HepG2 (cell line): Measurements from ENCODE around the gene GLE1. TPM values are rescaled to one million over a fixed set of nuclear protein-coding genes. Genes with fewer than 3 reads are reported as not detected.

Source experiments
- ATF7-NPFF ChIP-seq: sonication (generic); formaldehyde crosslinking; IDR thresholded peaks from 2 replicates; pipeline ENCODE4 v1.8.1; 2023; ENCODE audit warnings: mild to moderate bottlenecking, low read depth, missing genetic modification reagents, moderate library complexity
- BHLHE40 ChIP-seq: IDR thresholded peaks from 2 replicates; pipeline ENCODE4 v1.6.1; 2011; ENCODE audit warnings: low read length, improper control_type of control experiment
- CREM ChIP-seq, 2 experiments: sonication (generic) in 1 of 2; formaldehyde crosslinking in 1 of 2; IDR thresholded peaks; 2 replicates each; pipeline versions ENCODE4 v1.4.0 to v1.6.1; 2016 to 2020; ENCODE audit warnings: antibody characterized with exemption in 1 of 2, mild to moderate bottlenecking in 1 of 2, missing genetic modification reagents in 1 of 2
- MED1 ChIP-seq: sonication (generic); formaldehyde crosslinking; IDR thresholded peaks from 2 replicates; pipeline ENCODE4 v1.4.0; 2020; ENCODE audit warnings: missing genetic modification reagents
- RFX1 ChIP-seq: fragments of 450-650 bp; IDR thresholded peaks from 2 replicates; pipeline ENCODE4 v1.6.1; 2017
- ZBTB8A ChIP-seq: sonication (generic); formaldehyde crosslinking; IDR thresholded peaks from 2 replicates; pipeline ENCODE4 v1.4.0; 2020; ENCODE audit warnings: mild to moderate bottlenecking, low read depth, missing genetic modification reagents, borderline replicate concordance
- ZFP82 ChIP-seq: sonication (generic); formaldehyde crosslinking; IDR thresholded peaks from 2 replicates; pipeline ENCODE4 v1.5.1; 2020; ENCODE audit warnings: mild to moderate bottlenecking, missing genetic modification reagents, borderline replicate concordance
- ZNF362 ChIP-seq: sonication (generic); formaldehyde crosslinking; IDR thresholded peaks from 2 replicates; pipeline ENCODE4 v1.4.0; 2020; ENCODE audit warnings: missing genetic modification reagents, mild to moderate bottlenecking, borderline replicate concordance
- ZNF75D ChIP-seq: sonication (generic); formaldehyde crosslinking; IDR thresholded peaks from 2 replicates; pipeline ENCODE4 v1.8.1; 2023; ENCODE audit warnings: missing genetic modification reagents, mild to moderate bottlenecking, borderline replicate concordance
- ZNF761 ChIP-seq: sonication (generic); formaldehyde crosslinking; conservative IDR thresholded peaks from 2 replicates; pipeline ENCODE4 v1.4.0; 2020; ENCODE audit warnings: mild to moderate bottlenecking, missing genetic modification reagents
- ZSCAN25 ChIP-seq: sonication (generic); formaldehyde crosslinking; IDR thresholded peaks from 2 replicates; pipeline ENCODE4 v1.8.0; 2022; ENCODE audit warnings: mild to moderate bottlenecking, missing genetic modification reagents
- polyA plus RNA-seq, 8 experiments: library from polyadenylated mRNA; depleted of rRNA in 3 of 8; stranded (reverse) in 7 of 8; unstranded in 1 of 8; fragments of >200 nt; fragmentation: Illumina TruSeq in 4 of 8; extraction: Trizol in 4 of 8; gene quantifications; 2 replicates each; pipeline versions ENCODE4 v1.2.1 to v1.2.3, GENCODE V29; 2011 to 2016; ENCODE audit warnings: low read depth in 4 of 8, missing spikeins in 1 of 8, mixed read lengths in 1 of 8; ENCODE audit not compliant: insufficient read depth in 1 of 8
- total RNA-seq, 5 experiments: library from RNA; depleted of rRNA; stranded (reverse); fragments of >200 nt; fragmentation: Illumina TruSeq; extraction: Trizol; gene quantifications; 2 replicates each; pipeline ENCODE4 v1.2.3, GENCODE V29; 2016; ENCODE audit warnings: low read depth in 1 of 5
- TF ChIP-seq, protein P1 (sequence below): sonication (generic); IDR thresholded peaks from 2 replicates; pipeline ENCODE4 v1.6.1; 2016; ENCODE audit warnings: low read depth, borderline replicate concordance
- TF ChIP-seq, protein P2 (sequence below): sonication (generic); formaldehyde crosslinking; IDR thresholded peaks from 2 replicates; pipeline ENCODE4 v1.5.1; 2020; ENCODE audit warnings: mild to moderate bottlenecking, moderate library complexity, missing genetic modification reagents
- TF ChIP-seq, protein P3 (sequence below), 2 experiments: sonication (generic) in 1 of 2; formaldehyde crosslinking in 1 of 2; IDR thresholded peaks; 2 replicates each; pipeline versions ENCODE4 v1.4.0 to v1.6.1; 2018 to 2020; ENCODE audit warnings: missing genetic modification reagents in 2 of 2, borderline replicate concordance in 1 of 2, low read depth in 1 of 2, mild to moderate bottlenecking in 1 of 2, missing biosample characterization in 1 of 2
- TF ChIP-seq, protein P4 (sequence below): sonication (generic); formaldehyde crosslinking; IDR thresholded peaks from 2 replicates; pipeline ENCODE4 v1.4.0; 2020; ENCODE audit warnings: missing genetic modification reagents
- TF ChIP-seq, protein P5 (sequence below): sonication (generic); formaldehyde crosslinking; IDR thresholded peaks from 2 replicates; pipeline ENCODE4 v1.4.0; 2020; ENCODE audit warnings: missing genetic modification reagents

Gene GLE1
- total and polyA plus RNA-seq, 2 of the 13 experiments (the other 11 are each of a cell fraction or from before 2014, with no cell fraction given), result 14.7 to 28.8 TPM

GRCh38 chr9:128552744-128553440 lies 48.4 kb downstream of the GLE1 start (continued):
- no peak for TF ChIP-seq ZNF362 (CRISPR knock-in tag)
- TF ChIP-seq, protein P1, sequence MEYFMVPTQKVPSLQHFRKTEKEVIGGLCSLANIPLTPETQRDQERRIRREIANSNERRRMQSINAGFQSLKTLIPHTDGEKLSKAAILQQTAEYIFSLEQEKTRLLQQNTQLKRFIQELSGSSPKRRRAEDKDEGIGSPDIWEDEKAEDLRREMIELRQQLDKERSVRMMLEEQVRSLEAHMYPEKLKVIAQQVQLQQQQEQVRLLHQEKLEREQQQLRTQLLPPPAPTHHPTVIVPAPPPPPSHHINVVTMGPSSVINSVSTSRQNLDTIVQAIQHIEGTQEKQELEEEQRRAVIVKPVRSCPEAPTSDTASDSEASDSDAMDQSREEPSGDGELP, result no peak
- TF ChIP-seq BHLHE40, result no peak
- TF ChIP-seq, protein P2, sequence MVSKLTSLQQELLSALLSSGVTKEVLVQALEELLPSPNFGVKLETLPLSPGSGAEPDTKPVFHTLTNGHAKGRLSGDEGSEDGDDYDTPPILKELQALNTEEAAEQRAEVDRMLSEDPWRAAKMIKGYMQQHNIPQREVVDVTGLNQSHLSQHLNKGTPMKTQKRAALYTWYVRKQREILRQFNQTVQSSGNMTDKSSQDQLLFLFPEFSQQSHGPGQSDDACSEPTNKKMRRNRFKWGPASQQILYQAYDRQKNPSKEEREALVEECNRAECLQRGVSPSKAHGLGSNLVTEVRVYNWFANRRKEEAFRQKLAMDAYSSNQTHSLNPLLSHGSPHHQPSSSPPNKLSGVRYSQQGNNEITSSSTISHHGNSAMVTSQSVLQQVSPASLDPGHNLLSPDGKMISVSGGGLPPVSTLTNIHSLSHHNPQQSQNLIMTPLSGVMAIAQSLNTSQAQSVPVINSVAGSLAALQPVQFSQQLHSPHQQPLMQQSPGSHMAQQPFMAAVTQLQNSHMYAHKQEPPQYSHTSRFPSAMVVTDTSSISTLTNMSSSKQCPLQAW, result no peak
- TF ChIP-seq, protein P3, sequence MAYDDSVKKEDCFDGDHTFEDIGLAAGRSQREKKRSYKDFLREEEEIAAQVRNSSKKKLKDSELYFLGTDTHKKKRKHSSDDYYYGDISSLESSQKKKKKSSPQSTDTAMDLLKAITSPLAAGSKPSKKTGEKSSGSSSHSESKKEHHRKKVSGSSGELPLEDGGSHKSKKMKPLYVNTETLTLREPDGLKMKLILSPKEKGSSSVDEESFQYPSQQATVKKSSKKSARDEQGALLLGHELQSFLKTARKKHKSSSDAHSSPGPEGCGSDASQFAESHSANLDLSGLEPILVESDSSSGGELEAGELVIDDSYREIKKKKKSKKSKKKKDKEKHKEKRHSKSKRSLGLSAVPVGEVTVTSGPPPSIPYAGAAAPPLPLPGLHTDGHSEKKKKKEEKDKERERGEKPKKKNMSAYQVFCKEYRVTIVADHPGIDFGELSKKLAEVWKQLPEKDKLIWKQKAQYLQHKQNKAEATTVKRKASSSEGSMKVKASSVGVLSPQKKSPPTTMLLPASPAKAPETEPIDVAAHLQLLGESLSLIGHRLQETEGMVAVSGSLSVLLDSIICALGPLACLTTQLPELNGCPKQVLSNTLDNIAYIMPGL (CRISPR knock-in tag; IDR thresholded peaks at IDR 0.05; ENCODE audit: borderline replicate concordance in 1 of 2, low read depth in 1 of 2), result 0 out of 4 replicates have a peak, but pooled peaks of 1 of the 2 experiments have one; percentile 8
- TF ChIP-seq, protein P4, sequence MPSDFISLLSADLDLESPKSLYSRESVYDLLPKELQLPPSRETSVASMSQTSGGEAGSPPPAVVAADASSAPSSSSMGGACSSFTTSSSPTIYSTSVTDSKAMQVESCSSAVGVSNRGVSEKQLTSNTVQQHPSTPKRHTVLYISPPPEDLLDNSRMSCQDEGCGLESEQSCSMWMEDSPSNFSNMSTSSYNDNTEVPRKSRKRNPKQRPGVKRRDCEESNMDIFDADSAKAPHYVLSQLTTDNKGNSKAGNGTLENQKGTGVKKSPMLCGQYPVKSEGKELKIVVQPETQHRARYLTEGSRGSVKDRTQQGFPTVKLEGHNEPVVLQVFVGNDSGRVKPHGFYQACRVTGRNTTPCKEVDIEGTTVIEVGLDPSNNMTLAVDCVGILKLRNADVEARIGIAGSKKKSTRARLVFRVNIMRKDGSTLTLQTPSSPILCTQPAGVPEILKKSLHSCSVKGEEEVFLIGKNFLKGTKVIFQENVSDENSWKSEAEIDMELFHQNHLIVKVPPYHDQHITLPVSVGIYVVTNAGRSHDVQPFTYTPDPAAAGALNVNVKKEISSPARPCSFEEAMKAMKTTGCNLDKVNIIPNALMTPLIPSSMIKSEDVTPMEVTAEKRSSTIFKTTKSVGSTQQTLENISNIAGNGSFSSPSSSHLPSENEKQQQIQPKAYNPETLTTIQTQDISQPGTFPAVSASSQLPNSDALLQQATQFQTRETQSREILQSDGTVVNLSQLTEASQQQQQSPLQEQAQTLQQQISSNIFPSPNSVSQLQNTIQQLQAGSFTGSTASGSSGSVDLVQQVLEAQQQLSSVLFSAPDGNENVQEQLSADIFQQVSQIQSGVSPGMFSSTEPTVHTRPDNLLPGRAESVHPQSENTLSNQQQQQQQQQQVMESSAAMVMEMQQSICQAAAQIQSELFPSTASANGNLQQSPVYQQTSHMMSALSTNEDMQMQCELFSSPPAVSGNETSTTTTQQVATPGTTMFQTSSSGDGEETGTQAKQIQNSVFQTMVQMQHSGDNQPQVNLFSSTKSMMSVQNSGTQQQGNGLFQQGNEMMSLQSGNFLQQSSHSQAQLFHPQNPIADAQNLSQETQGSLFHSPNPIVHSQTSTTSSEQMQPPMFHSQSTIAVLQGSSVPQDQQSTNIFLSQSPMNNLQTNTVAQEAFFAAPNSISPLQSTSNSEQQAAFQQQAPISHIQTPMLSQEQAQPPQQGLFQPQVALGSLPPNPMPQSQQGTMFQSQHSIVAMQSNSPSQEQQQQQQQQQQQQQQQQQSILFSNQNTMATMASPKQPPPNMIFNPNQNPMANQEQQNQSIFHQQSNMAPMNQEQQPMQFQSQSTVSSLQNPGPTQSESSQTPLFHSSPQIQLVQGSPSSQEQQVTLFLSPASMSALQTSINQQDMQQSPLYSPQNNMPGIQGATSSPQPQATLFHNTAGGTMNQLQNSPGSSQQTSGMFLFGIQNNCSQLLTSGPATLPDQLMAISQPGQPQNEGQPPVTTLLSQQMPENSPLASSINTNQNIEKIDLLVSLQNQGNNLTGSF (CRISPR knock-in tag), result no peak
- no peak for TF ChIP-seq ZBTB8A (CRISPR knock-in tag)
- no peak for TF ChIP-seq ZNF75D (CRISPR knock-in tag)
- no peak for TF ChIP-seq RFX1
- no peak for TF ChIP-seq CREM (IDR thresholded peaks at IDR 0.05)
- no peak for TF ChIP-seq CREM (CRISPR knock-in tag; IDR thresholded peaks at IDR 0.05)
- no peak for TF ChIP-seq ATF7-NPFF (CRISPR knock-in tag)
- TF ChIP-seq MED1, result no peak
- TF ChIP-seq ZNF761 (CRISPR knock-in tag), result no peak
- no peak for TF ChIP-seq ZFP82 (CRISPR knock-in tag)
- no peak for TF ChIP-seq ZSCAN25 (CRISPR knock-in tag)
- TF ChIP-seq, protein P5, sequence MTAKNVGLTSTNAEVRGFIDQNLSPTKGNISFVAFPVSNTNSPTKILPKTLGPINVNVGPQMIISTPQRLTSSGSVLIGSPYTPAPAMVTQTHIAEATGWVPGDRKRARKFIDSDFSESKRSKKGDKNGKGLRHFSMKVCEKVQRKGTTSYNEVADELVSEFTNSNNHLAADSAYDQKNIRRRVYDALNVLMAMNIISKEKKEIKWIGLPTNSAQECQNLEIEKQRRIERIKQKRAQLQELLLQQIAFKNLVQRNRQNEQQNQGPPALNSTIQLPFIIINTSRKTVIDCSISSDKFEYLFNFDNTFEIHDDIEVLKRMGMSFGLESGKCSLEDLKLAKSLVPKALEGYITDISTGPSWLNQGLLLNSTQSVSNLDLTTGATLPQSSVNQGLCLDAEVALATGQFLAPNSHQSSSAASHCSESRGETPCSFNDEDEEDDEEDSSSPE (CRISPR knock-in tag), result no peak
